H1 (cell line): ENCODE results near the gene C5orf46. TPM values are rescaled to one million over a fixed set of nuclear protein-coding genes. Genes with fewer than 3 reads are reported as not detected.

ENCODE experiments used
- CHD7 ChIP-seq: fragments of 300-600 bp; sonication (generic); IDR thresholded peaks from 2 replicates; pipeline ENCODE4 v1.7.1; 2012; ENCODE audit warnings: low read length, moderate library complexity, mild to moderate bottlenecking, inconsistent platforms; ENCODE audit not compliant: insufficient replicate concordance
- E2F6 ChIP-seq: IDR thresholded peaks from 2 replicates; pipeline ENCODE4 v1.6.1; 2012; ENCODE audit warnings: inconsistent platforms
- EZH2 ChIP-seq: fragments of 200-600 bp; sonication (generic); IDR thresholded peaks from 2 replicates; pipeline ENCODE4 v1.7.1; 2012; ENCODE audit warnings: low read depth, mild to moderate bottlenecking, moderate library complexity, low read length, inconsistent platforms; ENCODE audit not compliant: severe bottlenecking
- PHF8 ChIP-seq: fragments of 200-600 bp; sonication (generic); conservative IDR thresholded peaks from 2 replicates; pipeline ENCODE4 v1.7.1; 2012; ENCODE audit warnings: low read depth, mild to moderate bottlenecking, inconsistent platforms, low read length, moderate library complexity
- RAD21 ChIP-seq, 2 experiments: IDR thresholded peaks in 1 of 2; conservative IDR thresholded peaks in 1 of 2; 2 replicates each; pipeline ENCODE4 v1.6.1; 2011; ENCODE audit warnings: low read depth in 2 of 2, low read length in 2 of 2, improper control_type of control experiment in 1 of 2, inconsistent platforms in 1 of 2, mild to moderate bottlenecking in 1 of 2, moderate library complexity in 1 of 2
- polyA plus RNA-seq, 7 experiments: library from polyadenylated mRNA; depleted of rRNA in 3 of 7; stranded (reverse) in 5 of 7; unstranded in 2 of 7; fragments of >200 nt in 5 of 7; fragments of 200-250 nt in 2 of 7; gene quantifications; 1 replicate in 5 of 7; 2 replicates in 1 of 7; 4 replicates in 1 of 7; pipeline versions ENCODE4 v1.2.1 to v1.2.3, GENCODE V29; 2011 to 2013; ENCODE audit warnings: missing spikeins in 2 of 7, mixed read lengths in 2 of 7
- total RNA-seq: library from RNA; stranded (reverse); fragmentation: NEBNext Ultra II Directional; extraction: Animal tissue kit (Norgen Biotek cat#: 25700); gene quantifications from 2 replicates; pipeline ENCODE4 v1.2.1, GENCODE V29; 2021

Gene C5orf46
- total and polyA plus RNA-seq, 2 of the 8 experiments (the other 6 are each of a cell fraction or from before 2014, with no cell fraction given) = not detected

DNA sequence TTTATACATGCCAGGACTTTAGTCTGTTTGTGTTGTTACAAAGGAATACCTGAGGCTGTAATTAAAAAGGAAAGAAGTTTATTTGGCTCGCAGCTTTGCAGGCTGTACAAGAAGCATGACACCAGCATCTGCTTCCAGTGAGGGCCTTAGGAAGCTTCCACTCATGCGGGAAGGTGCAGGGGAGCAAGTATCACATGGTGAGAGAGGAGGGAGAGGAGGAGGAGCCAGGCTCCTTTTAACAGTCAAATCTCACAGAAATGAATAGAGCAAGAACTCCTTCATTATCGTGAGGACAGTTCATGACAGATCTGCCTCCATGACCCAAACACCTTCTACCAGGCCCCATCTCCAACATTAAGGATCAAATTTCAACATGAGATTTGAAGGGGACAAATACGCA lies 18.7 kb upstream of the C5orf46 start (continued):
- no peak for TF ChIP-seq RAD21 (IDR thresholded peaks at IDR 0.05 in 1 of 2, conservative IDR thresholded peaks at IDR 0.05 in 1 of 2; ENCODE audit: low read depth in 2 of 2, low read length in 2 of 2)
- no peak for TF ChIP-seq CHD7
- no peak for TF ChIP-seq E2F6
- no peak for TF ChIP-seq PHF8
- no peak for TF ChIP-seq EZH2
